Activated T-helper 1 cell treated with anti-CD3 and anti-CD28 coated beads, Interleukin-2, amount 50 U/mL, for 16 hours (primary cell): Measurements from ENCODE around the gene ZDHHC11.
"Not testable (repeated sequence)": the region's sequence is repeated elsewhere in the genome, so short reads cannot be mapped to it uniquely, and the experiment has no call there.

Experiments
- DNase-seq, 2 donors: peaks; one replicate each; pipeline ENCODE4 v3.0.0-alpha.2; 2020; ENCODE audit warnings: low read depth in 1 of 2, low spot score in 1 of 2

ZDHHC11 gene

DNA sequence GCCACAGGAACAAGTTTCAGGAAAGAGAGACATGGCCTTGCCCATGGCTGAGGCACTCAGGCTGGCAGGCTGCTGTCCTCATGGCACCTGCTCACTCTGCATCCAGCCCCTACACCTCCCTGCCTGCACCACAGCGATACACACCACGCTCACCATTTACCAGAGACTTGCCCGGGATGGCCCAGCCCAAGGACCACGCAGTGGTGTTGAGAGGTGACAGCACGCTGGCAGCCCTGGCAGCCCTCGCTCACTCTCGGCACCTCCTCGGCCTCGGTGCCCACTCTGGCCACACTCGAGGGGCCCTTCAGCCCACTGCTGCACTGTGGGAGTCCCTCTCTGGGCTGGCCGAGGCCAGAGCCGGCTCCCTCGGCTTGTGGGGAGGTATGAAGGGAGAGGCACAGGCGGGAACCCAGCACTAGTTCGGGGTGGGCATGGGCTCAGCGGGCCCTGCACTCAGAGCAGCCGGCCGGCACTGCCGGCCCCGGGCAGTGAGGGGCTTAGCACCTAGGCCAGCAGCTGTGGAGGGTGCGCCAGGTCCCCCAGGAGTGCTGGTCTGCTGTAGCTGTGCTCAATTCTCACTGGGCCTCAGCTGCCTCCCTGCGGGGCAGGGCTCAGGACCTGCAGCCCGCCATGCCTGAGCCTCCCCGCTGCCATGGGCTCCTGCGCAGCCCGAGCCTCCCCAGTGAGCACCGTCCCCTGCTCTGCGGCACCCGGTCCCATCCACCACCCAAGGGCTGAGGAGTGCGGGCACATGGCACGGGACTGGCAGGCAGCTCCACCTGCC is 86.6 kb downstream of the ZDHHC11 start:
- DNase-seq = peak in 1 of 2 donors; percentile 11

DNA sequence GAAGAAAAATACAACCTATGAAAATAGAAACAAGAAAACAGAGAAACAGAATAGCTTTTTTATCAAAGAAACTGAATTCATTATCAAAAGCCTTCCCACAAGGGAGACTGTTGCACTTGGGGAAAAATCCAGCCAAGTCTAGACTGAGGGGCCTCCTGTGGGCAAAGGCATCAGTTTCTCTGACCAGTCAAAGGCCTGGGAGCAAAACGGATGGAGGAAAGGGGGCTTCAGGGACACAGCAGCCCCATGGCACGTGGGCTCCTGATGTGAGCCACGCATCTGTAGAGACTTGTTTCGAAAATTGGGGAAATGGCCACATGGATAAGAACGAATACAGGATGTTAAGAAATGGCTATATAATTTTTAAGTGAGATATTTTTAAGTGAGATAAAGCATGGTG is 87.4 kb downstream of the ZDHHC11 start:
- peak in 1 of 2 donors; percentile 3 for DNase-seq

DNA sequence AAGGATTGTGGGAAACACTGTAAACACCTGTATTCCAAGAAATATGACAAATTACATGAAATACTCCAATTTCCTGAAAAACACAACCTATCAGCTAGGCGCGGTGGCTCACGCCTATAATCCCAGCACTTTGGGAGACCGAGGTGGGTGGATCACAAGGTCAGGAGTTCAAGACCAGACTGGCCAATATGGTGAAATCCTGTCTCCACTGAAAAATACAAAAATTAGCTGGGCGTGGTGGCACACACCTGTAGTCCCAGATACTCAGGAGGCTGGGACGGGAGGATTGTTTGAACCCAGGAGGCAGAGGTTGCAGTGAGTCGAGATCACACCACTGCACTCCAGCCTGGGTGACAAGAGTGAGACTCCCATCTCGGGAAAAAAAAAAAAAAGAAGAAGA is 87.8 kb downstream of the ZDHHC11 start:
- not testable (repeated sequence) for DNase-seq

DNA sequence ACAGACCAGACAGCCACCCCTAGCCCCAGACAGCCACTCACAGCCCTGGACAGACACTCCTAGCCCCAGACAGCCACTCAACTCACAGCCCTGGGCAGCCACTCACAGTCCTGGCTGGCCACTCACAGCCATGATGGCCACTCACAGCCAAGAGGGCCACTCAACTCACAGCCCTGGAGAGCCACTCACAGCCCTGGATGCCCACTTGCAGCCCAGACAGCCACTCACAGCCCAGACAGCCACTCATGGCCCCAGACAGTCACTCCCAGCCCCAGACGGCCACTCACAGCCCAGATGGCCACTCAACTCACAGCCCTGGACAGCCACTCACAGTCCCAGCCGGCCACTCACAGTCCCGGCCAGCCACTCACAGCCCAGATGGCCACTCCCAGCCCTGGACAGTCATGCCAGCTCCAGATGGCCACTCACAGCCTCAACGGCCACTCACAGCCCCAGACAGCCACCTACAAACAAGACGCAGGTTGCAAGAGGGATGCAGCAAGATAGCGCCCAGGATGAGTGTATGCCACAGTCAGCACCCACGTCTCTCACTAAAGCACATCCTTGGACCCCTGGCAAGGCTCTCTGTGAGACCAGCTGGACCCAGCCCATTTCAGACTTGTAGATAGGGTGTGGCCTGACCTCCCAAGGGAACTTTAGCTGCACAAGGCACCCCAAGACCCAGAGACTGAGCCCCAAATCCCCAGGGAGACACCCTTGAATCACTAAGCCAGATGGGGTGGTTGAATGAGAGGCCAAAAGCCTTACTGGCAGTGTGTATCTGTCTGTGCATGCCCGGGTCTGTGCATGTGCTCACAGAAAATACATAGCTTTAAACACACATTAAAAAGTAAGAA is 88.7 kb downstream of the ZDHHC11 start:
- DNase-seq = no peak

- peak in 1 of 2 donors; percentile 6 for DNase-seq
Measured at GRCh38 chr5:761059-761771, 89.6 kb downstream of the ZDHHC11 start.

DNA sequence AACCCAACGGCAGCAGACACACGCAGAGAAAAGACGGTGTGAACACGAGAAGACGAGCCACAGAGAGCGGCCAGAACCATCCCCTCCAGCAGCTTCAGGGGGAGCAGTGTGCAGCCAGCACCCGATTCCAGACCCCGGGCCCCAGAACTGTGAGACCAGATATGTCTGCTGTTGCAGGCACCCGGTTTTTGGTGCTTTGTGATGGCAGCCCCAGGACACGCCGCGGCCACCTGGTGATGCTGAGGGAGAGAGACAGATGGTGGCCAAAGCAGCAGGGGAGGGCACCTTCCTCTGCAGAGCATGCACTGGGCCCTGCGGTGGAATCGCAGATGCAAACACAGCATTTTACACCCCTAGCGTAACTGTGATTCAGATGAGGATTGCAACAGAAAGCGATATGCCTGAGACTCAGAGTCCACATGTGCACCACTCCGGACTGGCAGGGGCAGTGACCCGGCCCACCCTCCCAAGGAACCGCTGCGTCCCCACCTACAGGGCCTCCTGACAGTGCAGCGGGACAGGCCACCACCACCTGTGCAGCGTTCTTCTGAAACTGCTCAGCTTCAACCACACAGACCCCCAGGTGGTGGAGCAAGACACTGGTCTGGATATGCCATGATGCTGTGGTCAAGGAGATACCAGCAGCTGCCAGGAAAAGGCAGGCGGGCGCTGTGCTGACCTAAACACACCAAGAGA is 90.3 kb downstream of the ZDHHC11 start:
- peak in 1 of 2 donors; percentile 6 for DNase-seq

DNA sequence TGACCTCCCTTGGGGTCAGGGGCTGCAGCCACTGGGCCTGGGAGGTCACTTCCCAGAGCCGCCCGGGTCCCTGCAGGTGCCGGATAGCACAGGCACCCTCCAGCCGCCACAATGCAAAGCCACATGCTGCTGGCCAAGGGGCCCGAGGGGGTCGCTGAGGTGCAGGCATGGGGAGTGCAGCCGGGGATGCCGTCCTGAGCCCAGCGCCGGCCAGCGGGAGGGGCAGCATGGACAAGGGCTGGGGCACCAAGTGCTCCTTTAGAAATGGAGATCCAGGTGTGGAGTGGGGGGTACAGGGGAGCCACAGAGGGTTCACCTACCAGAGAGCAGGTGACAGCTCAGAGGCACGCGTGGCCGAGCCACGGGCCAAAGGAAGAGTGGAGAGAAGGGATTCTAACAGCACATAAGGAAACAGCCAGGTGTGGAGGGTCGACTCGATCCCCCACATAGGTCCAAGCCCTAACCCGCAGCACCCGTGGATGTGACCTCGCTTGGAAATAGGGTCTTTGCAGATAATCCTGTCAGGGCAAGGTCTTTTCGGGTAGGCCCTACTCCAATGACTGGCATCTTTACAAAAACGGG is 90.9 kb downstream of the ZDHHC11 start:
- DNase-seq = peak in 1 of 2 donors; percentile 5

DNA sequence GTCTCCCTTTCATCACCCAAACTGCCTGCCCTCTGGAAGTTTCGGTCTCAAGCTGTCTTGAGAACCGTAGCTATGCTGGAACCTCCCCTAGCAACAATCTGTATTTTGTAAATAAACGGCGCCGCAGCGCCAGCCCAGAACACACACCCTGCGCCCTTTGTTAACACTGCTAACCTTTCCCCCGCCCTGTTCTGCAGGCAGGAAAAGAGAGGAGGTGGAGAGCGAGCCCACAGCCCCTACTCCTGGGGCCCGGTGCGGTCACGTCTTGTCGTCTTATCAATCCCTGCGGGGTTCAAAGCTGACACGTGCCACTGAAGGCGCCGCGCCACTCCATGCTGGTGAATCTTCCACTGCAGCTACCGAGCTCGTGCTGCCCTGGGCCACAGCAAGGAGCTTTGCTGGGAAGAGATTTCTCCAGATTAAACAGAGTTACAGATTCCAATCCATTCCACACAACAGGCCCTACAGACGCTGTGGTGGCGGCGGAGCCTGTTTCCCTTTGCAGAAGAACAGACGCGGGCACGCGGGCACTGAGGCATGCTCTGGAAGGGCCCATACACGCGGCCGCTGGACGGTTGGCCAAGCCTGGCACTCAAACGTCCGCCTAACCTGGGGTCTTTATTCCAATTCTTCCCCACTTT is 91.6 kb downstream of the ZDHHC11 start:
- peak; percentile 44 to 54 for DNase-seq

DNA sequence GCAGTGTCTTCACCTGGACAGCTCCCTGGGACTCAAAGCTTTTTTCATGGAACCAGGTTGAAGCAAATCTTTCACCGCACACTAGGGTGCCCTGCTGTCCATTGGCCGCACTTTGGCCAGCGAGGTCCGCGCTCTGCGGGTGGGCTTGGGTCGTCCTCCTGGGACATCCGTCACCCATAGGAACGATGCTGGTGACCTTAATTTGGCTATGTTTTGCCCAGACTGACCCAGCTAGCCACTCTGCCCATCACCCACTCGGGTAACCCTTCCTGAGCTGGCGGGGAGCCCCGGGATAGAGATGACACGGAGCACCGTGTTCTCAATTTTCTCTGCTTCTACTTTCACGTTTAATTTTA is 92.1 kb downstream of the ZDHHC11 start:
- peak in 1 of 2 donors; percentile 4 for DNase-seq

GRCh38 chr5:757931-758697 is 92.7 kb downstream of the ZDHHC11 start:
- peak in 1 of 2 donors; percentile 23 for DNase-seq

- no peak for DNase-seq
Measured at GRCh38 chr5:757346-757930, 93.3 kb downstream of the ZDHHC11 start.

- DNase-seq = no peak
Measured at GRCh38 chr5:756865-757345, 93.9 kb downstream of the ZDHHC11 start.

DNA sequence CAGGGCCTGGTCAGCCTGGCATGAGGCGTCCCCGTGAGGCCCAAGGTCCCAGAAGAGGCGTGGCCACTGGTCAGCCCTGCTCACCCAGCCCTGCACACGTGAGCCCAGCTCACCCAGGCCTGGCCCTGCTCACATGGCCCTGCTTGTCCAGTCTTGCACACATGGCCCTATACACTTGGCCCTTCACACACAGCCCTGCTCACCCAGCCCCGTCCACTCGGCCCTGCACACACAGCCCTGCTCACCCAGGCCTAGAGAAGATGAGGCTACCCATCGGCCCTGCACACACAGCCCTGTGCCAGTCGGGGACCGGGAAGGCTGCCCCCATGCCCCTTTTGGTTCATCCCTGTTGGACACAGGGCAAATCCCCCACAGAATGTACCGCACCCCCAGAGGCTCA is 94.6 kb downstream of the ZDHHC11 start:
- no peak for DNase-seq

GRCh38 chr5:754143-754632 is 96.6 kb downstream of the ZDHHC11 start:
- DNase-seq = not testable (repeated sequence)

DNA sequence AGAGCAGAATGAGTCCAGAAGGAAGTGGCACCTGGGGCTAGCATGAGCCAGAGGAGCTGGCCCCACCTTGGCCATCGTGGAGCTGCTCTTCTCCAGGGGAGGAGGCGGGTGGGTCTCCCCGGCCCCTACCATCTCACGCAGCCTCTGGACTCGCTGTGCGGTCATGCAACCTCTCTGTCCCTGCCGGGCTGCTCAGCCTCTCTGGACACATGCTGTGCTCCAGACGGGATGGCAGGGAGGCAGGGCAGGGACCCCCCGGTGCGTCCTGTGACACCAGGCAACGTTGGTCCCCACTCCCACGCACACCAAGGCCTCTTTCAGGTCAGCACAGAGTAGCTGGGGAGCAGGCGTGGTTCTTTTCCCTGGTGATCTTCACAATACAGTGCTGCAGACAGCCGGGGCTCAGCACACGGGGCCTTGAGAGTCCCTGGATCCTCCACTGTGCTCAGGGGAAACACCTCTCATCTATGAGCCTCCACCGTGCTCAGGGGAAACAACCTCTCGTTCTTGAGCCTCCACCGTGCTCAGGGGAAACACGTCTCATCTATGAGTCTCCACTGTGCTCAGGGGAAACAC is 97.1 kb downstream of the ZDHHC11 start:
- DNase-seq = not testable (repeated sequence)

GRCh38 chr5:752532-753115 is 98.2 kb downstream of the ZDHHC11 start:
- not testable (repeated sequence) for DNase-seq

DNA sequence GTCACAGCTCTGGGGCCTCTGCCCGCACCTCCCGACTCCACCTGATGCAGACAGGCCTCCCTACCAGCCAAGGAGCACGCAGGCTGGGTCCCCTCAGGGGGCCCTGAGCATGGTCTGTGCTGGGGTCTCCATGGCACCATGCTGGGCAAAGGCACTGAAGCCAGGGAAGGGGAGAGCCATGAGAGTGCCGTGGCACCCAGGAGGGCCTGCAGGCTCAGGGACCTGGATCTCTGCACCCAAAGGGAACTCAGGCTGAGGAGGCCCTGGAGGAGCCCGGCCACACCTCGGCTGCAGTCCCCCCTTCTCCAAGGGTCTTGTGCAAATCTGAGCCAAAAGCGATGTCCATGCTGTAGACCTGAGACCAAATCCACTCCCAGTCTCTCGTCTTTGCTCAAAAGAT is 98.8 kb downstream of the ZDHHC11 start:
- DNase-seq = not testable (repeated sequence)

DNA sequence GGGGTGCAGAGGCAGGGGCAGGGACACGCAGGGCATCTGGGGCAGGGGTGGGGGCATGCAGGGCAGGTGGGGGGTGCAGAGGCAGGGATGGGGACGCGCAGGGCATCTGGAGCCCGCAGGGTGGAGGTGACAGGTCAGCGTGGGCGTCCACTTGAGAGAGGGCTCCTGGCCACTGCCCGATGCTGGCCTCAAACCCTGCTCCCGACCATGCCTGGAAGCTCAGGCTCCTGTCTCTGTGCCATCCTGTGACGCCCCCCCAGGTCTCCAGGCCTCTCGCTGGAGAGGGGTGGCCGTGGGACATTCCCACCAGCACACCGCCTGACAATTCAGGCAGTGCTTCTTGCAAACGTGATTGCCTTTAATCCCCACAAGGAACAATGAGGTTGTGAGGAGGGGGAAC is 99.3 kb downstream of the ZDHHC11 start:
- DNase-seq = no peak
